Measurements from ENCODE around the gene EPG5. TPM values are rescaled to one million over a fixed set of nuclear protein-coding genes. Genes with fewer than 3 reads are reported as not detected.
A peak's percentile ranks its signal among the peaks of the same experiment; 100 is the strongest.

EPG5 gene
- total and polyA plus RNA-seq, 2 donors from 2014 or later: 4.8 to 32.5 TPM

DNA sequence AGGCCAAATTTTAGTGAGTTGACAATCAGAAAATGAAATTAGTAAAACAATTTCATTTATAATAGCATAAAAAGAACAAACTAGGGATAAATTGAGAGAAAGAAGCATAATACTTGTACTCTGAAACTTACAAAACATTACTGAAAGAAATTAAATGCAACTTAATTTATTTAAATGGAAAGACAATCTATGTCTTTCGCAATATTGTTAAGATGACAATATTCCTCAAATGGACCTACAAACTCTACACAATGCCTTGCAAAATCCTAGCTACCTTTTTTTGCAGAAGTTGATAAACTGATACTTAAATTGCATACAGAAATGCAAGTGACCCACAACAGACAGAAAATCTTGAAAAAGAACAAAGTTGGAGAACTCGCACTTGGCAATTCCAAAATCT is 9.1 kb downstream of the EPG5 start:
- H3K4me1 ChIP-seq (ENCODE audit: control insufficient read depth in 2 of 3, insufficient read depth in 2 of 3, low read depth in 1 of 3, low read length in 3 of 3): peaks cover 0 to 15% (median 8%) of the 10 kb centered on the region in 3 donors
- intact Hi-C loops (cut with DNase I): no loop called here
- FAIRE-seq: no peak
- H3K4me3 ChIP-seq (ENCODE audit: low read length in 3 of 3): no peak overlapping the region
- H3K9ac ChIP-seq (ENCODE audit: low read length in 3 of 3): no peak overlapping the region
- H3K36me3 ChIP-seq (ENCODE audit: control insufficient read depth in 2 of 3, insufficient read depth in 3 of 3, low read length in 3 of 3): peaks cover 6 to 24% (median 15%) of the 10 kb centered on the region in 3 donors
- TF ChIP-seq, protein P1, sequence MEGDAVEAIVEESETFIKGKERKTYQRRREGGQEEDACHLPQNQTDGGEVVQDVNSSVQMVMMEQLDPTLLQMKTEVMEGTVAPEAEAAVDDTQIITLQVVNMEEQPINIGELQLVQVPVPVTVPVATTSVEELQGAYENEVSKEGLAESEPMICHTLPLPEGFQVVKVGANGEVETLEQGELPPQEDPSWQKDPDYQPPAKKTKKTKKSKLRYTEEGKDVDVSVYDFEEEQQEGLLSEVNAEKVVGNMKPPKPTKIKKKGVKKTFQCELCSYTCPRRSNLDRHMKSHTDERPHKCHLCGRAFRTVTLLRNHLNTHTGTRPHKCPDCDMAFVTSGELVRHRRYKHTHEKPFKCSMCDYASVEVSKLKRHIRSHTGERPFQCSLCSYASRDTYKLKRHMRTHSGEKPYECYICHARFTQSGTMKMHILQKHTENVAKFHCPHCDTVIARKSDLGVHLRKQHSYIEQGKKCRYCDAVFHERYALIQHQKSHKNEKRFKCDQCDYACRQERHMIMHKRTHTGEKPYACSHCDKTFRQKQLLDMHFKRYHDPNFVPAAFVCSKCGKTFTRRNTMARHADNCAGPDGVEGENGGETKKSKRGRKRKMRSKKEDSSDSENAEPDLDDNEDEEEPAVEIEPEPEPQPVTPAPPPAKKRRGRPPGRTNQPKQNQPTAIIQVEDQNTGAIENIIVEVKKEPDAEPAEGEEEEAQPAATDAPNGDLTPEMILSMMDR (IDR thresholded peaks at IDR 0.05; ENCODE audit: borderline replicate concordance, extremely low read depth, insufficient read depth): no peak
- H3K27me3 ChIP-seq (ENCODE audit: control insufficient read depth, insufficient read depth, low read length): no peaks in the 10 kb centered on the region
- no peak overlapping the region for H3K27ac ChIP-seq (ENCODE audit: low read depth in 2 of 2, low read length in 2 of 2)
- no peak for DNase-seq
- no peaks in the 10 kb centered on the region for H3K9me3 ChIP-seq (ENCODE audit: control insufficient read depth in 2 of 3, insufficient read depth in 1 of 3, low read length in 3 of 3)

DNA sequence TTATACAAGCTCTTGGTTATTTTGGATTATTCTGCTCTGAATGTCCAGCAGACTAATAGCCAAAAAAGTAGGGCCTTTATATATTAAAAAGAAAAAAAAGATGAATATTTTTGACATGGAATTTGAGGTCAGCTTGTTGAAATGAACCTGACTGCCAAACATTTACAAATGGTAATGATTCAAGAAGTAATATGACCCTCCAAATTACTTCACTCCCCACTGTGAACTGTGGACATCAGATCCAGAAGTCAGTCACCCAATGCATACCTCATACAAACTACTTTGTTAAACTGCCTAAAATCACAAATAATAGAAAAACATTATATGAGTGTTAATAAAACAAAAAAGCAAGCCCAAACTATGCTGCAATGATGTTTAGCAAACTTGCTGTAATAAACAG is 10.0 kb downstream of the EPG5 start:
- H3K9me3 ChIP-seq (ENCODE audit: control insufficient read depth in 2 of 3, insufficient read depth in 1 of 3, low read length in 3 of 3): no peaks in the 10 kb centered on the region
- intact Hi-C loops (cut with DNase I): no loop called here
- H3K9ac ChIP-seq (ENCODE audit: low read length in 3 of 3): no peak overlapping the region
- peak in 2 of 5 donors; percentile 8 to 16 for DNase-seq
- H3K27me3 ChIP-seq (ENCODE audit: control insufficient read depth, insufficient read depth, low read length): no peaks in the 10 kb centered on the region
- TF ChIP-seq, protein P1 (IDR thresholded peaks at IDR 0.05; ENCODE audit: borderline replicate concordance, extremely low read depth, insufficient read depth): no peak
- no peak overlapping the region for H3K4me3 ChIP-seq (ENCODE audit: low read length in 3 of 3)
- peaks cover 0 to 11% (median 5%) of the 10 kb centered on the region in 3 donors for H3K4me1 ChIP-seq (ENCODE audit: control insufficient read depth in 2 of 3, insufficient read depth in 2 of 3, low read depth in 1 of 3, low read length in 3 of 3)
- H3K36me3 ChIP-seq (ENCODE audit: control insufficient read depth in 2 of 3, insufficient read depth in 3 of 3, low read length in 3 of 3): peaks cover 6 to 25% (median 21%) of the 10 kb centered on the region in 3 donors
- FAIRE-seq: no peak
- no peak overlapping the region for H3K27ac ChIP-seq (ENCODE audit: low read depth in 2 of 2, low read length in 2 of 2)

DNA sequence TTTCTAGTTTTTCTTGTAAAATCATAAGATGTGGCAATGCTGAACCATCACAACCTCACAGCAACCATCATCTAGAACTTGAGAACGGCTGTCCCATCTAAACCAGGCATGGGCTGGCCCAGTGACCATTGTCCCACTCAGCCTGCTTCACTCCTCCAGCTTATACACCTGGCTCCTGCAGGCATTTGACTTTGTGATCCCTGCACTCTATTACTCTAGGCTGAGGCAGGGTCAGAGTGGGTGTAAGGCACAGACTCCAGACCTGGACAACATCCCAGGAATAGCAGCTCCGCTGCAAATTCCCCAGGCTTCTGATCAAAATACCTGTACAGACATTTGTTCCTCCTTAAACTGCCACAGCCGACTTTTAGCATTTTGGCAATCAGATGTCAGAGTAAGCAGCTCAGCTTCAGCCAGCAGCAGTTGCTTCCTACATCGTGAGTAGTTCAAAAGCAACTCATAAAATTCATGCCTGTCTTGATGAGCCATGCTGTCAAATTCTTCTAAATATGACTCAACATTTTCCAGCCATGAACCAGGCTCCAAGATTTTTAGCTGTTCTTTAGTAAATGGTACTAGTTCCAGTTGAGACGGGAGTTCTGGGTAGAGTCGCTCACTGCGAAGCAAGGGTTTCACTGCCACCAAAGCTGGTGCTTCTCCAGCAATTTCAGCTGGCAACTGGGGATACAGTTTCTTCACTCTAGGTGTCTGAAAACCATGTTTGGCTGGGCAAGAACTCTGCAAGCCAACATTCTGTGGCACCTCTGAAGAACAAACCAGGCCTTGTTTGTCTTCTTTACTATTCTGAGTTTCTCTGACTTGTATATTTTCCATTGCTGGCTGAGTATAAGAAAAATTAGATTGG is 12.8 kb downstream of the EPG5 start:
- H3K27me3 ChIP-seq (ENCODE audit: control insufficient read depth, insufficient read depth, low read length): no peaks in the 10 kb centered on the region
- H3K9ac ChIP-seq (ENCODE audit: low read length in 3 of 3): no peak overlapping the region
- TF ChIP-seq, protein P1 (IDR thresholded peaks at IDR 0.05; ENCODE audit: borderline replicate concordance, extremely low read depth, insufficient read depth): no peak
- H3K4me1 ChIP-seq (ENCODE audit: control insufficient read depth in 2 of 3, insufficient read depth in 2 of 3, low read depth in 1 of 3, low read length in 3 of 3): peaks cover 0 to 7% (median 5%) of the 10 kb centered on the region in 3 donors
- no peak overlapping the region for H3K4me3 ChIP-seq (ENCODE audit: low read length in 3 of 3)
- DNase-seq (no peak), FAIRE-seq (no peak)
- H3K9me3 ChIP-seq (ENCODE audit: control insufficient read depth in 2 of 3, insufficient read depth in 1 of 3, low read length in 3 of 3): no peaks in the 10 kb centered on the region
- intact Hi-C loops (cut with DNase I): no loop called here
- H3K36me3 ChIP-seq (ENCODE audit: control insufficient read depth in 2 of 3, insufficient read depth in 3 of 3, low read length in 3 of 3): peaks cover 6 to 28% (median 28%) of the 10 kb centered on the region in 3 donors
- H3K27ac ChIP-seq (ENCODE audit: low read depth in 2 of 2, low read length in 2 of 2): no peak overlapping the region

Measured in kidney (tissue), 14 donors.